Caco-2 (cell line): ENCODE measurements around the gene LAMB3. TPM values are rescaled to one million over a fixed set of nuclear protein-coding genes. Genes with fewer than 3 reads are reported as not detected.

Experiments
- BruUV-seq: library from RNA; stranded (reverse); fragments of 400-500 nt; replicated peaks from 2 replicates; lab custom pipeline; 2021; lab: Mats Ljungman, UMichigan
- CTCF ChIA-PET: fragments of 300-600 bp; sonication (Branson Sonifier 250); formaldehyde crosslinking; loops from one replicate; lab custom pipeline; 2022; ENCODE audit warnings: antibody characterized with exemption; lab: Charles Lee
- POLR2A ChIA-PET: fragments of 300-600 bp; sonication (Branson Sonifier 250); formaldehyde crosslinking; loops from one replicate; lab custom pipeline; 2022; ENCODE audit warnings: antibody characterized with exemption; lab: Charles Lee
- DNase-seq, 2 experiments: peaks; one replicate each; pipeline versions ENCODE4 v3.0.0 to v3.0.0-alpha.2; 2020 to 2022
- H3K27me3 ChIP-seq: replicated peaks from 2 replicates; pipeline ENCODE4 v1.6.0; 2011; ENCODE audit warnings: low read length; ENCODE audit not compliant: control insufficient read depth, insufficient read depth
- H3K36me3 ChIP-seq: 2 replicates; pipeline ENCODE4 v1.5.1; 2011; ENCODE audit warnings: low read length; ENCODE audit not compliant: control insufficient read depth, insufficient read depth
- H3K4me1 ChIP-seq: fragments of 250-450 bp; sonication (Bioruptor Pico); 2 replicates; pipeline ENCODE4 v1.5.1; 2020; ENCODE audit warnings: mild to moderate bottlenecking
- H3K4me3 ChIP-seq: 2 replicates; pipeline ENCODE4 v1.5.1; 2011; ENCODE audit warnings: low read depth, mild to moderate bottlenecking, control low read depth, low read length
- H3K9me3 ChIP-seq: fragments of 250-450 bp; sonication (Bioruptor Pico); 2 replicates; pipeline ENCODE4 v1.5.1; 2020; ENCODE audit warnings: mild to moderate bottlenecking, moderate library complexity
- H3K27ac Mint-ChIP-seq: one replicate; pipeline ENCODE4 v1.8.0; 2022; ENCODE audit warnings: mixed read lengths; ENCODE audit not compliant: unreplicated experiment
- H3K27me3 Mint-ChIP-seq: one replicate; pipeline ENCODE4 v1.8.0; 2022; ENCODE audit warnings: mixed read lengths; ENCODE audit not compliant: insufficient read depth, unreplicated experiment
- H3K36me3 Mint-ChIP-seq: one replicate; pipeline ENCODE4 v1.8.0; 2022; ENCODE audit warnings: mild to moderate bottlenecking, mixed read lengths; ENCODE audit not compliant: insufficient read depth, unreplicated experiment
- H3K4me1 Mint-ChIP-seq: one replicate; pipeline ENCODE4 v1.8.0; 2022; ENCODE audit warnings: low read depth, mixed read lengths; ENCODE audit not compliant: unreplicated experiment
- H3K4me3 Mint-ChIP-seq: one replicate; pipeline ENCODE4 v1.8.0; 2022; ENCODE audit warnings: mild to moderate bottlenecking, moderate library complexity, mixed read lengths; ENCODE audit not compliant: unreplicated experiment
- H3K9me3 Mint-ChIP-seq: one replicate; pipeline ENCODE4 v1.8.0; 2022; ENCODE audit warnings: mixed read lengths; ENCODE audit not compliant: unreplicated experiment
- intact Hi-C: fragments of 100-400 bp; cut with micrococcal nuclease; formaldehyde crosslinking; loops from one replicate; pipeline ENCODE4 v1.10.0; 2022; ENCODE audit not compliant: unreplicated experiment
- total RNA-seq: library from RNA; stranded (reverse); gene quantifications from 2 replicates; pipeline ENCODE4 v1.2.3, GENCODE V29; 2022
- TF ChIP-seq, protein P1 (sequence below), 2 experiments: fragments of 200-600 bp in 1 of 2; IDR thresholded peaks; 1 replicate in 1 of 2; 2 replicates in 1 of 2; pipeline versions ENCODE4 v1.5.1 to v1.8.0; 2011 to 2022; ENCODE audit warnings: antibody characterized with exemption in 1 of 2, control low read depth in 1 of 2, inconsistent platforms in 1 of 2, low read depth in 1 of 2, low read length in 1 of 2, mild to moderate bottlenecking in 1 of 2, moderate library complexity in 1 of 2; ENCODE audit not compliant: insufficient read depth in 1 of 2, severe bottlenecking in 1 of 2, unreplicated experiment in 1 of 2

Gene LAMB3
- total RNA-seq, 1 experiment from 2014 or later: 125 TPM

DNA sequence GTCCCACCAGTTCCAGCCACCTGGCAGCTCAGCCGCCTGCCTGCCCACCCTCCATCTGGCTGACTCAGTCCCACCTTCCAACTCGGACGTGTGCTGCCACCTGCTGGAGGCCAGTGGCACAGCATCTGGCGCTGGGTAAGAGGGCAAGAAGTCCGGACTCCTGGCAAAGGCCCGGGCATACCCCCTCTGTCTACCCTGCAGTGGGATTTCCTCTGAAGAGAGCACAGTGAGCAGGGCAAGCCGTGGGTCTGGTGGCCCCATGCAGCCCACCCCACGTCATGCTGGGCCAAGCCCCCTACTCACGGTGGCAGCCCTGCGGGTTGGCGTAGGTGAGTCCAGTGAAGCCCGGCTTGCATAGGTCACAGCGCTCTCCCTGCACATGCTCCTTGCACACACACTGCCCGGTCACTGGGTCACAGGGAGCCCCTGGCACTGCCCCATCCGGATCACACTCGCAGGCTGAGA is 24.5 kb downstream of the LAMB3 start:
- Histone ChIP-seq H3K4me1 (no peaks in the 10 kb centered on the region), H3K4me3 (no peak overlapping the region), H3K27me3 (no peaks in the 10 kb centered on the region), H3K36me3 (peaks cover 18% of the 10 kb centered on the region), H3K9me3 (no peaks in the 10 kb centered on the region)
- intact Hi-C loops: loop anchor here (1.0 kb wide), 2 partner anchors 51 to 66 kb away; no protein-coding TSS in a partner anchor
- TF ChIP-seq, protein P1, sequence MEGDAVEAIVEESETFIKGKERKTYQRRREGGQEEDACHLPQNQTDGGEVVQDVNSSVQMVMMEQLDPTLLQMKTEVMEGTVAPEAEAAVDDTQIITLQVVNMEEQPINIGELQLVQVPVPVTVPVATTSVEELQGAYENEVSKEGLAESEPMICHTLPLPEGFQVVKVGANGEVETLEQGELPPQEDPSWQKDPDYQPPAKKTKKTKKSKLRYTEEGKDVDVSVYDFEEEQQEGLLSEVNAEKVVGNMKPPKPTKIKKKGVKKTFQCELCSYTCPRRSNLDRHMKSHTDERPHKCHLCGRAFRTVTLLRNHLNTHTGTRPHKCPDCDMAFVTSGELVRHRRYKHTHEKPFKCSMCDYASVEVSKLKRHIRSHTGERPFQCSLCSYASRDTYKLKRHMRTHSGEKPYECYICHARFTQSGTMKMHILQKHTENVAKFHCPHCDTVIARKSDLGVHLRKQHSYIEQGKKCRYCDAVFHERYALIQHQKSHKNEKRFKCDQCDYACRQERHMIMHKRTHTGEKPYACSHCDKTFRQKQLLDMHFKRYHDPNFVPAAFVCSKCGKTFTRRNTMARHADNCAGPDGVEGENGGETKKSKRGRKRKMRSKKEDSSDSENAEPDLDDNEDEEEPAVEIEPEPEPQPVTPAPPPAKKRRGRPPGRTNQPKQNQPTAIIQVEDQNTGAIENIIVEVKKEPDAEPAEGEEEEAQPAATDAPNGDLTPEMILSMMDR (IDR thresholded peaks at IDR 0.05; ENCODE audit: insufficient read depth in 1 of 2, low read depth in 1 of 2, low read length in 1 of 2, severe bottlenecking in 1 of 2, unreplicated experiment in 1 of 2): peak; percentile 93 to 94
- POLR2A ChIA-PET: no interaction called here
- H3K27me3 Mint-ChIP-seq: no peaks in the 10 kb centered on the region
- no peaks in the 10 kb centered on the region for H3K4me1 Mint-ChIP-seq
- CTCF ChIA-PET: interaction anchor here (0.7 to 1.6 kb wide), 5 partner anchors 16 to 51 kb away, joined by 3 to 11 read pairs (median 3); no protein-coding TSS in a partner anchor
- no peak overlapping the region for H3K27ac Mint-ChIP-seq
- H3K9me3 Mint-ChIP-seq: no peaks in the 10 kb centered on the region
- peaks cover 77% of the 10 kb centered on the region for H3K36me3 Mint-ChIP-seq
- peak; percentile 53 to 74 for DNase-seq
- H3K4me3 Mint-ChIP-seq: no peak overlapping the region
- no TSS peak for BruUV-seq

DNA sequence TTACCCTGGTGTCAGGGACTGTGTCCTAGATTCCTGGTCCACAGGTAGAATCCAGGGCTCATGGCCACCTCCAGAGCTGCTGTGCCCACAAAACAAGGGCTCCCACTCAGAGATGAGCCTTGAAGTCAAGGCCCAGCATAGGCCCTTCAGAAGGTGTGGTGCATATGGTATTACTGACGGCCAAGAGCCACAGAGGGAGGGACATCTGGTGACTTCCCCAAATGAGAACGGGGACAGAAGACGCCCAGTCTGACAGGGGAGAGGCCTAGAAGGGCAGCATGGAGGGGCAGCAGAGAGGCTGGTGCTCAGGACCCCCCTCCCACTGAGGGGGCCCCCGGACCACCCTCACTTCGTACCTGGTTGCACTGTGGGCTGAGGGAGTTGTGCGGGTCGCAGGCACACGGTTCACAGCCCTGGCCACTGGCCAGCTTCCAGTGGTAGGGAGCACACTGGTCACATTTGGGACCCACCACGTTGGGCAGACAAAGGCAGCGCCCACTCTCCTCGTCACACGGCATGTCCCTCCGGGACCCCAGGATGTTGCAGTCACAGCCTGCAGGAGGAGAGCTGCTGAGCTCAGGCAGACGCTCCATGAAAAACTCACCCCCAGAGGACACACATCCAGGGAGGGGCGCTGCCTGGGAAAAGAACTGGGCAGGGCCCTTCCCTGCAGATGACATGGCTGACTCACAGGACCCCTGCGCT is 25.0 kb downstream of the LAMB3 start:
- H3K36me3 Mint-ChIP-seq: peaks cover 76% of the 10 kb centered on the region
- Histone ChIP-seq H3K9me3 (no peaks in the 10 kb centered on the region), H3K4me1 (no peaks in the 10 kb centered on the region), H3K27me3 (no peaks in the 10 kb centered on the region), H3K36me3 (peaks cover 18% of the 10 kb centered on the region), H3K4me3 (no peak overlapping the region)
- H3K4me3 Mint-ChIP-seq: no peak overlapping the region
- H3K4me1 Mint-ChIP-seq: no peaks in the 10 kb centered on the region
- H3K27me3 Mint-ChIP-seq: no peaks in the 10 kb centered on the region
- ChIA-PET POLR2A (no interaction called here), CTCF (interaction anchor here (0.7 to 1.6 kb wide), 5 partner anchors 16 to 51 kb away, joined by 3 to 11 read pairs (median 3); no protein-coding TSS in a partner anchor)
- intact Hi-C loops: loop anchor here (1.0 kb wide), 2 partner anchors 51 to 66 kb away; no protein-coding TSS in a partner anchor
- no peaks in the 10 kb centered on the region for H3K9me3 Mint-ChIP-seq
- no peak for DNase-seq
- BruUV-seq: no TSS peak
- TF ChIP-seq, protein P1 (IDR thresholded peaks at IDR 0.05; ENCODE audit: insufficient read depth in 1 of 2, low read depth in 1 of 2, low read length in 1 of 2, severe bottlenecking in 1 of 2, unreplicated experiment in 1 of 2): no peak
- H3K27ac Mint-ChIP-seq: no peak overlapping the region

DNA sequence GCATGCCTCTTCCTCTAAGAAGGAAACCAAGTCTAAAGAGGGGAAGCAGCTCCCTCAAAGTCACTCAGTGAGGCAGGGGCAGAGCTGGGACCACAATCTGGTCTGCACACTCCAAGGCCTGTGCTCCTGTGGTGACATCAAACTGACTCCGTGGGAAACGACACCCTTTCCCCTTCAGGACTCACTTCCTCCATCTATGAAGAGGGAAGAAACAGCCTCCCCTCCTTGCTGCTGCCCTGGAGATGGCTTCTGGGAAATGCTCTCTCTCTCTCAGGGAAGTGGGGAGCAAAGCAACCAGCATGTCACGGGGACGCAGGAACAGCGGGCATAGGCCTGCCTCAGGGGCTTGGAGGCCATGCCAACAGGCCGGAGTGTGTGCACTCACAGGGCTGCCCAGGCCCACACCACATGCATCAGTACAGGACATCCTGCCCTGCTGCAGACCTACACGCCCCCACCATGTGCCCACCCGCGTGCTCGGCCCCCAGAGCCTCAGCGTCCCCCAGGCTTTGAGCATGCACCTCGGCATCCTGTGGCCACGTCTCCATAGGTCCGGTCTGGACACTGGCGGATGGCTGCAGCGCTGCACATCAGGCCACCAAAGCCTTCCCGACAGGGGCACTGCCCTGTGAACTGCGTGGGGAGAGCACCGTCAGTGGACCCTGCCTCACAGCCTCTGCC is 25.7 kb downstream of the LAMB3 start:
- ChIA-PET POLR2A (no interaction called here), CTCF (no interaction called here)
- no peak overlapping the region for H3K4me3 Mint-ChIP-seq
- BruUV-seq: no TSS peak
- no peaks in the 10 kb centered on the region for H3K27me3 Mint-ChIP-seq
- no peak for DNase-seq
- intact Hi-C loops: loop anchor here (1.0 kb wide), 2 partner anchors 50 to 67 kb away; no protein-coding TSS in a partner anchor
- H3K9me3 Mint-ChIP-seq: no peaks in the 10 kb centered on the region
- H3K27ac Mint-ChIP-seq: peak overlapping the region; percentile 19
- H3K4me1 ChIP-seq: no peaks in the 10 kb centered on the region
- H3K27me3 ChIP-seq: no peaks in the 10 kb centered on the region
- H3K9me3 ChIP-seq: no peaks in the 10 kb centered on the region
- H3K36me3 Mint-ChIP-seq: peaks cover 80% of the 10 kb centered on the region
- H3K36me3 ChIP-seq: peaks cover 18% of the 10 kb centered on the region
- no peaks in the 10 kb centered on the region for H3K4me1 Mint-ChIP-seq
- TF ChIP-seq, protein P1 (IDR thresholded peaks at IDR 0.05; ENCODE audit: insufficient read depth in 1 of 2, low read depth in 1 of 2, low read length in 1 of 2, severe bottlenecking in 1 of 2, unreplicated experiment in 1 of 2): no peak
- no peak overlapping the region for H3K4me3 ChIP-seq
